Ureter (tissue), 1 donor: ENCODE results near the gene COL6A1. TPM values are rescaled to one million over a fixed set of nuclear protein-coding genes. Genes with fewer than 3 reads are reported as not detected.
A peak's percentile ranks its signal among the peaks of the same experiment; 100 is the strongest.

Experiments
- DNase-seq: peaks from one replicate; pipeline ENCODE4 v3.0.0-alpha.2; 2020; ENCODE audit warnings: low spot score
- total RNA-seq: library from RNA; stranded (reverse); gene quantifications from one replicate; pipeline ENCODE4 v1.2.4, GENCODE V29; 2023
- donor health status: DM: yes; HTN: yes; CAD: no.

The COL6A1 gene
- total RNA-seq, 1 donor from 2014 or later = 289 TPM

DNA sequence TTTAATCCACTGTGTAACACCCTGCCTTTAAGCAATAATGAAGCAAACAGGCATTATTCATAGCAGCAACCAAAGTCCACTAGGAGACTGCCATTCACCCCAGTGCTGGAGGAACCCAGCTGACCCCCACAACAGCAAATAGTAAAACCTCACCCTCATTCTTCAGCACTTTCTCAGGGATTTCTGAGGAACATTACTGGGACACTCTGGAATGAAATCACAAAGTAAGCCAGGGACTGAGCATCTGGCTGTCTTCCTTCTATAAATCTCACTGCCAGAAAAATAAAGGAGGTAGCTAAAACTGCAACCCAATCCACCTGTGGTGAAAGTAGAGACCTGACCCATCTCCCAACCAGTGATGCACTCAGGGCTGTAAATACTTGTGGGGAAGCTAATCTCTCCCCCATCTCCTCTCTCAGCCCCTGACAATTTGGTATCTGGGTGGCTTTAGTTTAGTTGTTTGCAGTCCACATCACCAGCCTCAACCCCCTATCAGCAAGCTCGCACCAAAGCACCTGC, 47.1 kb downstream of the COL6A1 start:
- no peak for DNase-seq

DNA sequence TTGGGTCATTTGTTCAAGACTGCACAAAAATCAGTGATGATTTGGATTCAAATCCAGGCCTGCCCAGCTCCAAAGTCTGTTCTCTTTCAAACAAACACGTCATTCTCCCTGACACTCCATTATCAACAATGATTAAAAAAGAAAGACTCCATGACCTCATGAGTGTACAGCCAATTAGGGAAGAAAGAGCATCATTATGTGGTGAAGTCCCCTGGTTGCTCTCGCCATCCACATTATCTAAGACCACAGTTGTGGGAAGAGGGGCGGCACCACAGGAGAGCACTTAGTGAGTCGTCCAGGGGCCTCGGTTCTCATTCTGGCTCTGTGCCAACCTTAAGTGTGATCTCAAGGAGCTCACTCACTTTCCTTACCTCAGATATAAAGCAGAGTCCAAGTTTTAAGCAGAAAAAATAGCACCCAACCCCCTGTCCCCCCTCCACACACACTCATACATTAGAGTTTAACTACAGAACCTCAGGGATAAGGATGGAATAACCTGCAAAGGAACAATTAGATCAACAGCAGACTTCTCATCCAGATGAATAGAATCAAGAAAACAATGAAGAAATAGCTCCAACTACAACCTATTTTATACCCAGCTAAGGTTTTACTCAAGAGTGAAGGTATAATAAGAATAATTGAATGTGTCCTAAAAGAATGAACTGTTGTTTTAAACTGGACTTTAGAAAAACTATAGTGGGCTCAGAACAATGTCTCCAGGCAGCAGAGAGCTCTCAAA, 47.8 kb downstream of the COL6A1 start:
- no peak for DNase-seq

DNA sequence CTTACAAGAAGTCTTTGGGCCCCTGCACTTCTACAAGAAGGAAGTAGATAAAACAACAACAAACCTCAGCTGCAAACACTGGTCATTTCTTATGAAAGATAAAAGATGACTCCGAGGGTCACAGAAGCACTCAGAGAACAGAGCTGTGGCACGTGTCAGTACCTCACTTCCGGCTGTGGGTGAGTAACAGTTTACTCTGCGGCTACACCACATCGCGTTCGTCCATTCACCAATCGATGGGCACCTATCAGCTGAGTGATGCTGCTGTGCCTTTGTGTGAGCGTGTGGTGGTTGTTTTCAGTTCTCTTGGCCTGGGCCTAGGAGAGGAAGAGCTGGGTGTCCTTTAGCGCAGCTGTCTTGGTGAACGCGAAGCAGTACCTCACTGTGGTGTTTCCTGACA, 49.9 kb downstream of the COL6A1 start:
- no peak for DNase-seq

DNA sequence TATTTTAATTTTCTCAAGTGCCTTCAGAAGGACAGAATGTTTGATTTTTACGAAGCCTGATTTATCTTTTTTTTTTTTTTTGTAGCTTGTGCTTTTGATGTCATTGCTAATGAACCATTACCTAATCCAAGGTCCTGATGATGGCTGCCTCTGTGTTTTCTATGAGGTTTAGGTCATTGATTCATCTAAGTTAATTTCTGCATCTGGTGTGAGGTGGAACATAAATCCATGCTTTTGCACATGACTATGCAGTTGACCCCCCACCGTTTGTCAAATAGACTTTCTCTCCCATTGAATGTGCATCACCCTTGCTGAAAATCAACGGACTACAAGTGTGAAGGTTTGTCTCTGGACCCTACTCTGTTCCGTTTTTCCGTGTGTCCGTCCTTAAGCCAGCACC, 50.5 kb downstream of the COL6A1 start:
- no peak for DNase-seq

DNA sequence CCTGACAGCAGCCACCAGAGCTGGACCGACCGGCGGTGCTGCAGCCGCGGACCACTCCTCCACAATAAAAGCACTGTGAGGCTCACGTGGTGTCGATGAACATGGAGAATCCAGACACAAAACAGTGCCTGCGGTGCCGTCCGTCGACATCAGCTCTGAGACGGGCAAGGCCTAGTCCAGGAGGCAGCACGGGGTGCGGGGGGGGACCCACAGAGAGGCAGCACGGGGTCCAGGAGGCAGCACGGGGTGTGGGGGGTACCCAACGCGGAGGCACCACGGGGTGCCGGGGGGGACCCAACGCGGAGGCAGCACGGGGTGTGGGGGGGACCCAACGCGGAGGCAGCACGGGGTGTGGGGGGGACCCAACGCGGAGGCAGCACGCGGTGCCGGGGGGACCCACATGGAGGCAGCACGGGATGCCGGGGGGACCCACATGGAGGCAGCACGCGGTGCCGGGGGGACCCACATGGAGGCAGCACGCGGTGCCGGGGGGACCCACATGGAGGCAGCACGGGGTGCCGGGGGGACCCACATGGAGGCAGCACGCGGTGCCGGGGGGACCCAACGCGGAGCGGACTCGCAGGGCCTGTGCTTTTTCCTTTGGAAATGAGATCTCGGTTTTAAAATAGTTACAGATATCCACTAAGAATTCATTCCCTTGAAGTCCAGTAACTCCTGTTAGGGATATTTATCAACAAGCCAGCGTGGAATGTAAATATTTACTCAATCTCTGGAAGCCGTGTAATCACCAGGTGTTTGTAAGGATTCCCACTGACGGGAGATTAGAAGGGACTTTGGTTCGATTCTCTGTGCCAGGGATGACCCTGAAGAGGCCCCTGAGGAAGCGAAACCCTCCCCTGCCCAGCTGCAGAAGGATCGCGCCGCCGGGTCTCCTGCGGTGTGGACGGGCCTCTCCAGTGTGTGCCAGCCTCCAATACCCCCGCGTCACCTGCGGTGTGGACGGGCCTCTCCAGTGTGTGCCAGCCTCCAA, 52.1 kb downstream of the COL6A1 start:
- no peak for DNase-seq

DNA sequence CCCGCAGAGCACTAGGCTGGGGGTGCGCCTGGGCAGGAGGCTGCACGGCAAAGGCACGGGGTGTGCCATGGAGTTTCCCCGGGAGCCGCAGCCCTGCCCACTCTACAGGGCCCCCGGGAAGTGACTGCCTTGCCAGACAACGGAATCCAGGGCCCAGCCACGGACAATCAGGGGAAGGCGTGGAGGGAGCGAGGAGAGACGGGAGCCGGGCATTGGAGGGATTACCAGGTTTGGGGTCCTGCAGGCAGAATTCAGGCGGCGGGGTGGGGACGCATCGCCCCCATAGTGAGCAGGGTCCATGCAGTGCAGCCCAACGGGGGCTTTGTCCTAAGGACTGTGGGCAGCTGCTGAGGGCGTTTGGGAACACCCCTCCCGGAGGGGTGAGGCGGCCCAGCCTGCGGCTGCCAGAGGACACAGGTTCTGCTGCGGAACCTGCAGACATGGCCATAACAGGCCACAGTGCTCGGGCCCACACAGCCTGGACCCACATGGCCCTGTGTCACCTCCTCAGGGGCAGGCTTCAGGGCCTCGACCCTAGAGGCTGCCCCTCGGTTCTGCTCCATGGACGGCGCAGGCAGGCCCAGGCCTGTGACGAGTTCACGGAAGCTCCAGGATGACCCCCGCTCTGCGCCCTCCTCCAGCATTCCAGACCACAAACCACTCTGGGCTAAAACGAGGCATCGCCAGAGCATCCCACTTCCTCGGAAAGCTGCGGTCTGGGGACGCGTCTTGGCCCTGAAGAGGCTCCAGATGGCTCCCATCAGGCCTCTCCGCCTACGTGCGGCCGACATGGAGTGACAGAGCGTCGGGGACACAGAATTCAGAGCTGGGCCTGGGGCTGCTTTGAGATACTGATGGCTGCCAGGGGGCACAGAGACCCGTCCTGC, 54.5 kb downstream of the COL6A1 start:
- peak; percentile 46 for DNase-seq

DNA sequence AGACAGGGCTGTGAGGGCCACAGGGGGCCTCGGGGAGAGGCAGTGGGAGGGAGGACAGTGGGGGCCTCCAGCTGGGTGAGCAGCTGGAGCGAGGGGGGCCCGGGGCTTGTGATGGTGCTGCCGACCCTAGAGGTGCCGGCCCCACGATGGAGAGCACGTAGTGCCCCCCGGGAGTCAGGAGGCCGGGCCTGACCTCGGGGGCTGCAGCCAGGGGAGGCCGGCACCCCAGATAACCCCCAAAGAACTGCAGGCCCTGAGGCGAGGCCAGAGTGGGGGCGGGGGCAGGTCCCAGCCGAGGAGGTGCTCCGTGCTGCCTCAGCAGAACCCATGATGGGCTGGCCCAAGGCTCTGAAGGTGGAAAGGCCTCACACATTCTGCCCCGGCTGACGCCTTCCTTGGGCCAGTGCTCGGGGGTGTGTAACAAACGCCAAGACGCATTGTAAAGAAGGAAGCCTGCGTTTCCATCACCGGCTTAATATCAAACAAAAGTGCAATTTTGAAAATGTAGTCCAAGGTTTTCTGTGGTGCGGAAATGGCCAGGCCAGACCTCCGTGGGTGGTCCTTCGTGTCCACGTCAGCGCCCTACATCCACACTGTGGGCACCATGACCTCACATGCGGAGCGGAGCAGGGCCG, 55.2 kb downstream of the COL6A1 start:
- DNase-seq = no peak

DNA sequence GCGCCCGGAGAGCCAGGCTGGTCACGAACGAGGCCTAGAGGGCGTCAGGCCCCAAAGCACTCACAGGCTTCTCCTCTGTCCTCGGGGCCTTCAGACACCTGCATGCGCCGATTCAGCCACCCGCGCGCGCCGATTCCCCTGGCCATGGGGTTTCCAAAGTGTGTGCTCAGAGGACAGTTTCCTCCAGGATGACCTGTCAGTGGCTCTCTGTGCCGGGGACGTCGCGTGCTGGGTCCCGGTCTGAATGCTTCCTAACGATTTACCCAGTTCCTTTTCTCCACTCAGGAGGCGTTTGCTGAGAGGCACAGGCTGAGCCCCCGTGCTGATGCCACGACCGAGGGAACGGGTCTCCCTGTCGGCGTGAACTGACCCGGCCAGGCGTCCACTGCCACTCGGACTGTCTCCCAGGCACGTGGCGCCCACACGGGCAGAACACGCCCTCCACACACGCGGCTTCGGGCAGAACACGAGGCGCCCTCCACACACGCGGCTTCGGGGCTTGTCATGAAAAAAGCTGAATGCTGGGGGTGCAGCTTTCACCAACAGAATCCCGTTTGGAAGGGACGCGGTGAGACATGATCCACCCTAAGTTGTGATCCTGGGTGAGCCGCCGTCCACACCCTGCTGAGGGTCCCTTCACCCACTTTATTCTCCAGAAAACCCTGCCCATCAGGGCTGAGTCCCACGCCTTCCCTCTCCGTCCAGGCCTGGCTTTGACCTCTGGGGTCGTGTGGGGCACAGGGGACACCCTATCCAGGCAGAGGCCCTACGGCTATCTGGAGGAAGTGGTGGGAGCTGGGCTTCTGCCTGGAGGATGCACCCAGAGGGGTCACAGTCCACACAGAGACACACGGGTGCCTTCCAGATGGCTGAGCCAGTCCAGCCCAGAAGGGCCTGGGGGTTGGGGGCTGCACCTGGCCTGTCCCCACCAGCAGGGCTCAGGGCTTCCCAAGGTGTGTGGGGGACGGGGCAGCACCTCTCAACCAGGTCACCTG, 56.1 kb downstream of the COL6A1 start:
- DNase-seq = no peak

DNA sequence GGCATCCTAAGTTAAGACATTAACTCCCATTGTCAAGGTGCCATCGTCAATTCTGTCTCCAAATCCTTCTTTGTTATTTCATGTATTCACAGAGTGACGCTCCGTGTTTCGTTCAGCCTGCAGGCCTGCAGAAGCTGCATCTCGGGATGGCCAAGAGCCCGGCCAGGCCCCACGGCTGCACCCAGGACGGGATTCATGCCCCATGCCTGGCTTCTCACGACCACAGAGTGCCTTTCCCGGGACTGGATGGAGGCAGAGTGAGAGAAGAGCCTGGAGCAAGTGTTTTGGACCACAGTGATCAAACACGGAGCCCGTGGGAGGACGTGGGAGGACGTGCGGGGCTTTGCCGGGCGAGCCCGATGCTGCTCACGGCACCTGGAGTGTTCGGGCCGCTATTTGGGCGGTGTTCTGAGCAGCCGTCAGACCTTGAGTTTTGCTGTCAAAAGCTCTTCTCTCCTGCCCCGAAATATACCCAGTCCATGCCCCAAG, 56.8 kb downstream of the COL6A1 start:
- no peak for DNase-seq

DNA sequence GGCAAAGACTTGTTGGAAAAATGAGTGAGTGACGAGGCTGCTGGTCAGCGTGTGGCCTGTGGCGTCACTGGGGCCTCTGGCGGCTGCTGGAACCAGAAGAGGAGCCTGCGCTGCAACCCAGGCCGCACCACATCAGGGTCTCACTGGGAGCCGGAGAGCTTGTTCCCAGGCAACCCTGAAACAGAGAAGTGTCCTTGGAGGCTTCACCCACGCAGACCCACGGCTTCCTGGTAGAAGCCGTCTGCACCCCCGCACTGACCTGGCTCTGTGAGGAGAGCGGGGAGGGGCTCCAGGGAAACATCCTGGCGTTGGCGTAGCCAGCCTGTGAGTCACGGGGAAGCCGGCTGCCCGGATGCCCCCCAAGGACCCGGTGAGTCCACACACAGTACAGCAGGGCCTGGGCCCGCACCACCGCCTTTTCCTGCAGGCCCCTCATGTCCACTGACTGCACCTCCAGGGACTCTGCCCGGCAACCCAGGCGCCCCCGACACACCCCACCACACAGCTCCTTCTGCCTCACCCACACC, 57.4 kb downstream of the COL6A1 start:
- DNase-seq = no peak

DNA sequence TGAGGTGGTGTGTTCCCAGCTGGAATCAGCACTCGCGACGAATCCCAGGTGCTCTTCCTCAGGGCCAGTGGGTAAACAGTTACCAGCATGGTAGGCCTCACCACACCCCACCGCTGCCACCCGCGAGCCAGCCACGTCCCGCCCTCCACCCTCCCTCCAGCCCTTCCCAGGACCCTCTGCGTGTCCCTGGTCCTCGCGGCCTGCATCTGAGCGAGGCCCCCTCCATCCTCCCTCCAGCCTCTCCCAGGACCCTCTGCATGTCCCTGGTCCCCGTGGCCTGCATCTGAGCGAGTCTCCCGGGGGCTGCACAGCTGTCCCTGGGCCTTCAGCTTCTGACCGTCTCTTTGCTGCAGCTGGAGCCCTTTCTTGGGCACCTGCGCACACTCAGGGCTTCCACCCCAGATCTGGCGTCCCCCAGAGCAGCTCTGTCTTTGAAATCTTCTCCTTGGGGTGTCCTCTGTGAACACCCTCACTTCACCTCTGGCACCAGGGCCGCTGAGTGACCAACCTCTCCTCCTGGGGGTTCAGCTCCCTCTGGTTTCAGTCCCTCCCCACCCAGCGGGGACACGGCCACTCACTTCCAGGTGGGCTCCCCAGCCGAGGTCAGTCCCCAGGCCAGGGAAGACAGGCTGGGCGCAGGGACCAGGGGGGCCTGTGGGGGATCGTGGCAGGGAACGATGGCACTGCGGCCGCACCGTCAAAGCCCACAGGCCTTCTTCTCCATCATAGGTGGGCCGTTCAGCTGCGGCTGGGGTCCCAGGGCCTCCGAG, 58.5 kb downstream of the COL6A1 start:
- DNase-seq = no peak

DNA sequence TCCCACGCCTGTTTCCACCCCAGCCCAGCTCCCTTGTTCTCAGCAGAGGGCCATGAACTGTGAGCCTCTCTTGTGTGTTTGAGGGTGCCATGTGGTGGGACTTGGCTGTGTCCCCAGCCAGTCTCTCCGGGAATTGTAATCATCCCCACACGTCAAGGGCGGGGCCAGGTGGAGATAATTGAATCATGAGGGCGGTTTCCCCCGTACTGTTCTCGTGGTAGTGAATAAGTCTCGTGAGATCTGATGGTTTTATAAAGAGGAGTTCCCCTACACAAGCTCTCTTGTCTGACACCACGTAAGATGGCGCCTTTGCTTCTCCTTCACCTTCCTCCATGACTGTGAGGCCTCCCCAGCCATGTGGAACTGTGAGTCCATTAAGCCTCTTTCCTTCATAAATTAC, 59.1 kb downstream of the COL6A1 start:
- no peak for DNase-seq

DNA sequence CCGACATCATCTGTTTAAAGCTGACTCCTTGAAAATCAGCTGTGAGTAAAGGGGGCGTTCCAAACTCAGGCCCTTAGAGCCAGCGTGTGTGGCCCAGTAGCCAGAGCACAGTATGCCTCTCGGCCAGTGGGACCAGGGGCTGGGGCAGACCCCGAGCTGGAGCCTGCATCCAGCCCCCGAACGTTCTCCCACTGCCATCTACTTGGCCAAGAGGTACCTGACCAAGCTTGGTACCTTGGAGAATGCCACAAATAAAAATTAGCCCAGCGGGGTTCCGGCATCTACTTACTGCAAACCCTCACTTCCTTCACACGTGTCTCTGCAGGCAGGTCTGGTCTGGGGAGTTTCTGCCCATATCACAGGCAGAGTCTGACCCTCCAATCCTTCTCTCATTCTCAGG, 59.6 kb downstream of the COL6A1 start:
- no peak for DNase-seq

DNA sequence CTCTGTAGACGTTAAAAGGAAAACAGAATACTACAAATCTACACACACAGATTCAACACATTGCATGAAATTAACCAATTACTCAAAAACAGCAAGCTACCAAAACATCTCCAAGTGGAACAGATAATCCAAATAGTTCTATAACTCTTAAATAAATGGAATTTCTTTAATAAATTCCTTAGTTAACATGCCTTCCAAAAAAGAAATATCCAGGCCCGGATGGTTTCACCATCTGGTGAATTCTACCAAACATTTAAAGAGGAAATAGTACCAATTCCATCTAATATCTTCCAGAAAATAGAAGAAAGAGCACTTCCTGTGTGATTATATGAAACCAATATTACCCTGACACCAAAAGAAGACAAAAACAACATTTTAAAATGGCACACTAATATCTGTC, 63.6 kb downstream of the COL6A1 start:
- DNase-seq = no peak

DNA sequence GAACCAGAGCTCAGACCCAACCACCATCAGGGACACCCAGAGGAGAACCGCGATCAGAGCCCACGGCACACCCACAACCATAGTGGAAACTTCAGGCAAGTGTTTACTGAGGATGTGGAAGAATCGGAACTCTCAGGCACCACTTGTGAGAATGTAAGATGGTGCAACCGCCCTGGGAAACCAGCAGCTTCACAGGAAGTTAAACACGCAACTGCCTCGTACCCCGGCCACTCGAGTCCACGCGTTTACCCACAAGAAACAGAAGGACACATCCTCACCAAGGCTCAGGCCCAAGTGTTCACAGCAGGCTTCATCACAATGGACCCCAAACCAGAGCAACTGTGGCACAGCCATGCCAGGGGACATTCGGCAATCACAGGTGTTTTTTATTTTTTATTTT, 64.9 kb downstream of the COL6A1 start:
- peak; percentile 36 for DNase-seq

DNA sequence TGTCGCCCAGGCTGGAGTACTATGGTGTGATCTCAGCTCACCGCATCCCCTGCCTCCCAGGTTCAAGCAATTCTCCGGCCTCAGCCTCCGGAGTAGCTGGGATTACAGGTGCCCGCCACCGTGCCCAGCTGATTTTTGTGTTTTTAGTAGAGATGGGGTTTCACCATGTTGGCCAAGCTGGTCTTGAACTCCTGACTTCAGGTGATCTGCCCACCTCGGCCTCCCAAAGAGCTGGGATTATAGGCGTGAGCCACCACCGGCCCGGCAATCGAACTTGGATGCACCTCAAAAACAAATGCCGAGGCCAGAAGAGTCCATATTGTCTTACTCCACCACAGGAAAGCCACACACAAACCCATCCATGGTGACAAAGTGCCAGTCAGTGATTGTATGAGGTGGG, 65.3 kb downstream of the COL6A1 start:
- peak; percentile 34 for DNase-seq

DNA sequence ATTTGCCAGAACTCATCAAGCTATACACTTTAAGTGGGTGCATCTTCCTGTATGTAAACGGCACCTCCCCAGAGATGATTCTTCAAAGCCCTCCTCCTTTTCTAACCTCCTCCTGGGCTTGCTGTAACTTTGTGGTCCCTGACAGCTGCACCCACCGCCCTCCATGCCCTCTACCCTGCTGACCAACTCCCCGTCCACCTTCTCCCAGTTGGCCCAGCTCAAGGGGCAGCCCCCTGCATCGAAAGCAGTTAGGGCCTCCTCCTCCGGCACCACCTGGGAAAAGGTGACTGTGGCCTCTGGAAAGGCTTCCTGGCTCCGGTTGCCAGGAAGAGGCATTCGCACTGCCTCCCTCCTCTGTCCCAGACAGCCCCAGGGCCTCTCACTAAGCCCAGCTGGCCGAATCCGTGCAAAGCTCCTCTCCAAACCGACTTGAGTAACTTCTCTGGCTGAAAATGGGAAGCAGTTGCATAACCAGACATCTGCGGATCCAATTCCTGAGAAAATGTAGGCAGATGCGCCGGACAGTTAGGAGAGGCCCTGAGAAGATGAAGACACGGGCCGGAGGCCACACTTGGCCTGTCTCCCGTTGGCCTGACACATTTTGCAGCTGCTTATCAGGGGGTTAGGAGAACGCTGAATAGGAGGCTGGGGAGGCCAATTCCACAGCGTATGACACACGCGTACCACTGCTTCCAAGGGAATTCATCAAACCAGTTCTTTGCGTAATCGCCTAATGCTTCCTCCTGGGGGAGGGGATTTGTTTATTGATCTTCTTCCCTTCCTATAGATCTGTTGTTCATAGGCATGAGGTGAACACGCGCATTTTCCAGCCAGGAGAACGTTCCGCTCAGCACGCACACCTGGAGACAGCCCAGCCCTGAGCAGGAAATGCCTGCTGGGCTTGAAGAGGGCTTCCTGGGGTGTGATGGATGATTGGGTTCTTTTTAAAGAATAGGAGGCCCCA, 67.6 kb downstream of the COL6A1 start:
- peak; percentile 89 for DNase-seq
